Right atrium auricular region (tissue), 2 donors: ENCODE measurements around the gene LSS. TPM values are rescaled to one million over a fixed set of nuclear protein-coding genes. Genes with fewer than 3 reads are reported as not detected.
A peak's percentile ranks its signal among the peaks of the same experiment; 100 is the strongest.

Source experiments
- DNase-seq: peaks from one replicate; pipeline ENCODE4 v3.0.0-alpha.2; 2019; ENCODE audit warnings: low spot score
- H3K27ac ChIP-seq, 2 donors: fragments of 200-600 bp; sonication (generic); 1 replicate in 1 of 2; 2 replicates in 1 of 2; pipeline ENCODE4 v1.5.1; 2016 to 2019
- H3K27me3 ChIP-seq, 2 donors: fragments of 200-600 bp; sonication (generic); one replicate each; pipeline versions ENCODE4 v1.5.1 to v1.6.0; 2017 to 2019
- H3K36me3 ChIP-seq: fragments of 200-600 bp; sonication (generic); one replicate; pipeline ENCODE4 v1.5.1; 2016
- H3K4me1 ChIP-seq, 2 donors: fragments of 200-600 bp; sonication (generic); one replicate each; pipeline versions ENCODE4 v1.5.1 to v1.6.0; 2017 to 2019
- H3K4me3 ChIP-seq, 2 donors: fragments of 200-600 bp; sonication (generic); 1 replicate in 1 of 2; 2 replicates in 1 of 2; pipeline ENCODE4 v1.5.1; 2017 to 2019; ENCODE audit warnings: mild to moderate bottlenecking in 1 of 2, moderate library complexity in 1 of 2
- H3K9me3 ChIP-seq, 2 donors: fragments of 200-600 bp; sonication (generic); one replicate each; pipeline ENCODE4 v1.5.1; 2019
- total RNA-seq, 2 donors: library from RNA; depleted of rRNA; stranded (reverse); fragments of >200 nt; gene quantifications; one replicate each; pipeline ENCODE4 v1.1.0, GENCODE V29; 2016
- TF ChIP-seq, protein P1 (sequence below), 2 donors: fragments of 200-600 bp; sonication (generic); IDR thresholded peaks; one replicate each; pipeline ENCODE4 v1.5.1; 2019; ENCODE audit warnings: antibody characterized with exemption in 2 of 2

Gene LSS
- total RNA-seq, 2 donors from 2014 or later = 31.4 to 36.6 TPM

GRCh38 chr21:46266946-46267345 lies 38.4 kb upstream of the LSS start:
- no peak for DNase-seq
- Histone ChIP-seq H3K27ac (no peak overlapping the region), H3K4me1 (no peaks in the 10 kb centered on the region), H3K9me3 (no peaks in the 10 kb centered on the region), H3K36me3 (peaks cover 83% of the 10 kb centered on the region), H3K27me3 (no peaks in the 10 kb centered on the region), H3K4me3 (no peak overlapping the region)
- TF ChIP-seq, protein P1, sequence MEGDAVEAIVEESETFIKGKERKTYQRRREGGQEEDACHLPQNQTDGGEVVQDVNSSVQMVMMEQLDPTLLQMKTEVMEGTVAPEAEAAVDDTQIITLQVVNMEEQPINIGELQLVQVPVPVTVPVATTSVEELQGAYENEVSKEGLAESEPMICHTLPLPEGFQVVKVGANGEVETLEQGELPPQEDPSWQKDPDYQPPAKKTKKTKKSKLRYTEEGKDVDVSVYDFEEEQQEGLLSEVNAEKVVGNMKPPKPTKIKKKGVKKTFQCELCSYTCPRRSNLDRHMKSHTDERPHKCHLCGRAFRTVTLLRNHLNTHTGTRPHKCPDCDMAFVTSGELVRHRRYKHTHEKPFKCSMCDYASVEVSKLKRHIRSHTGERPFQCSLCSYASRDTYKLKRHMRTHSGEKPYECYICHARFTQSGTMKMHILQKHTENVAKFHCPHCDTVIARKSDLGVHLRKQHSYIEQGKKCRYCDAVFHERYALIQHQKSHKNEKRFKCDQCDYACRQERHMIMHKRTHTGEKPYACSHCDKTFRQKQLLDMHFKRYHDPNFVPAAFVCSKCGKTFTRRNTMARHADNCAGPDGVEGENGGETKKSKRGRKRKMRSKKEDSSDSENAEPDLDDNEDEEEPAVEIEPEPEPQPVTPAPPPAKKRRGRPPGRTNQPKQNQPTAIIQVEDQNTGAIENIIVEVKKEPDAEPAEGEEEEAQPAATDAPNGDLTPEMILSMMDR (IDR thresholded peaks at IDR 0.05) = no peak

DNA sequence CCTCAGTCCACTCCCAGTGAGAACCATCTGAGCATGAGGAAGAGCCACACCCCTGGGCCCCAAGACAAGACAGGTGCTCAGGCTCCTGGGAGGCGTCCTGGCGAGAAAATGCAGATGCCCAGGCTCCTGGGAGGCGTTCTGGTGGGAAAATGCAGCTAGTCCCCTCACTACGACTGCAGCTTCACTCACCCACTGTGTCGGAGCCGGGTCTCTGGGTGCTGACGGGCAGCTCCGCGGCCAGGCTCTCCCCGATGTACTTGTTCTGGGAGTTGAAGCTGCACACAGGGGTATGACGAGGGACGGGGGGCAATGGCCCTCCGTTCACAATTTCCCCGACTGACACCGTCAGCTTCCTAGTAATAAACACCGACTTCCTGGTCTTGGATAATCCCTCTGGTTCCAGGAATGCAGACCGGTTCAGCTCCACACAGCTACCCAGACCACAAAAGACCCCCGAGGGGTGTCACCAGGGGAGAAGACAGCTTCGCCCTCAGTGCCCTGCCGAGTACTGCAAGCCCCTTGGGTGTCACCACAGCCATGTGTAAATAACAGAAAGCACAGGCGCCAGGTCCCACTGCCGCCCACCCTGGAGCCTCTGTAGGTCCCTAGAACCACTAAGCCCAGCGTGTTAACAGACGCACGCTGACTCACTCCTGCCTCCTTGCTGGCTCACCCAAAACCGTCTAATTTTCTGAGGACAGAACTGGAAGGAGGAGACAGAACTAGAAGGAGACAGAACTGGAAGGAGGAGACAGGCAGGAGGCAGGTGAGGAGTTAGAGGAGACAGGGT lies 37.4 kb upstream of the LSS start:
- H3K4me3 ChIP-seq = no peak overlapping the region
- no peaks in the 10 kb centered on the region for H3K9me3 ChIP-seq
- H3K27me3 ChIP-seq = no peaks in the 10 kb centered on the region
- TF ChIP-seq, protein P1 (IDR thresholded peaks at IDR 0.05) = no peak
- no peaks in the 10 kb centered on the region for H3K4me1 ChIP-seq
- peaks cover 81% of the 10 kb centered on the region for H3K36me3 ChIP-seq
- DNase-seq = no peak
- H3K27ac ChIP-seq = no peak overlapping the region

DNA sequence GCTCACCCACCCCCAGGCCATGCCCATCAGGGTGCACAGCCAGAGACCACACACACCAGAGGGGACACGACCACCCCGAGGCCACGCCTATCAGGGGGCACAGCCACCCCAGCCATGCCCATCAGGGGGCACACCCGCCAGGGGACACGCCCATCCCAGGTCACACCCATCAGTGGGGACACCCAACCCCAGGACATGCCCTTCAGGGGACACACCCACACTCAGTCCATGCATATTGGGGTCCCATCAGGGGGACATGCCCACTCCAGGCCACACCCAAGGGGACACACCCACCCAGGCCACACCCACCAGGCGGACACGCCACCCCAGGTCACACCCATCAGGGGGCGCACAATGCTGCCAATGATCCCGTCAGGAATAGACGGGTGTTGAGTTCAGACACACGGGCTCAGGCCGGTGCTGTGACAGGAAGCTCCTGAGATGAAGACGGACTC lies 36.1 kb upstream of the LSS start:
- no peaks in the 10 kb centered on the region for H3K9me3 ChIP-seq
- H3K4me1 ChIP-seq = no peaks in the 10 kb centered on the region
- H3K27me3 ChIP-seq = no peaks in the 10 kb centered on the region
- no peak for DNase-seq
- peaks cover 81% of the 10 kb centered on the region for H3K36me3 ChIP-seq
- no peak overlapping the region for H3K4me3 ChIP-seq
- H3K27ac ChIP-seq = no peak overlapping the region
- TF ChIP-seq, protein P1 (IDR thresholded peaks at IDR 0.05) = no peak

- H3K9me3 ChIP-seq = no peaks in the 10 kb centered on the region
- TF ChIP-seq, protein P1 (IDR thresholded peaks at IDR 0.05) = no peak
Measured at GRCh38 chr21:46264046-46264689, 35.6 kb upstream of the LSS start.

GRCh38 chr21:46256501-46256994 lies 28.0 kb upstream of the LSS start:
- Histone ChIP-seq H3K27me3 (no peaks in the 10 kb centered on the region), H3K27ac (peak overlapping the region; percentile 67 to 68), H3K4me1 (no peaks in the 10 kb centered on the region), H3K36me3 (peaks cover 97% of the 10 kb centered on the region), H3K4me3 (no peak overlapping the region), H3K9me3 (no peaks in the 10 kb centered on the region)
- TF ChIP-seq, protein P1 (IDR thresholded peaks at IDR 0.05) = peak in 1 of 2 donors; percentile 50
- no peak for DNase-seq

More at GRCh38 chr21:46264046-46264689, 35.6 kb upstream of the LSS start:
- no peak overlapping the region for H3K27ac ChIP-seq
- no peak for DNase-seq
- no peaks in the 10 kb centered on the region for H3K27me3 ChIP-seq
- H3K4me3 ChIP-seq = no peak overlapping the region
- H3K4me1 ChIP-seq = no peaks in the 10 kb centered on the region
- peaks cover 81% of the 10 kb centered on the region for H3K36me3 ChIP-seq
